GM18873 (cell line): ENCODE results near the gene ITPR1.

ENCODE experiments used
- ATAC-seq: cut with Tn5 transposase; IDR thresholded peaks from one replicate; pipeline ENCODE4 v1.9.1; 2021; ENCODE audit warnings: mild to moderate bottlenecking, moderate library complexity, moderate number of reproducible peaks; ENCODE audit not compliant: unreplicated experiment, low FRiP score

ITPR1 gene

GRCh38 chr3:4629095-4630007 is 136.2 kb downstream of the ITPR1 start:
- ATAC-seq, result no peak

- peak; percentile 64 for ATAC-seq
These were observed 140.2 kb downstream of the ITPR1 start for GRCh38 chr3:4633078-4634004.

GRCh38 chr3:4634894-4635293 is 141.7 kb downstream of the ITPR1 start:
- no peak for ATAC-seq

- ATAC-seq, result no peak
These were observed 144.1 kb downstream of the ITPR1 start for GRCh38 chr3:4637265-4637664.

- no peak for ATAC-seq
These were observed 148.9 kb downstream of the ITPR1 start for GRCh38 chr3:4641863-4642563.

- no peak for ATAC-seq
These were observed 149.5 kb downstream of the ITPR1 start for GRCh38 chr3:4642611-4643010.

GRCh38 chr3:4643904-4644547 is 150.9 kb downstream of the ITPR1 start:
- no peak for ATAC-seq

GRCh38 chr3:4644951-4645350 is 151.8 kb downstream of the ITPR1 start:
- no peak for ATAC-seq

- ATAC-seq, result no peak
These were observed 152.3 kb downstream of the ITPR1 start for GRCh38 chr3:4645468-4645867.

GRCh38 chr3:4647411-4647810 is 154.3 kb downstream of the ITPR1 start:
- ATAC-seq, result no peak

GRCh38 chr3:4655145-4656045 is 162.2 kb downstream of the ITPR1 start:
- no peak for ATAC-seq

GRCh38 chr3:4656059-4656458 is 162.9 kb downstream of the ITPR1 start:
- ATAC-seq, result no peak

GRCh38 chr3:4656626-4657328 is 163.6 kb downstream of the ITPR1 start:
- no peak for ATAC-seq

- no peak for ATAC-seq
These were observed 167.8 kb downstream of the ITPR1 start for GRCh38 chr3:4660936-4661335.

- ATAC-seq, result no peak
These were observed 171.3 kb downstream of the ITPR1 start for GRCh38 chr3:4664412-4664811.

- ATAC-seq, result no peak
These were observed 172.0 kb downstream of the ITPR1 start for GRCh38 chr3:4665197-4665596.

GRCh38 chr3:4666071-4666470 is 172.9 kb downstream of the ITPR1 start:
- ATAC-seq, result no peak

GRCh38 chr3:4670352-4670751 is 177.2 kb downstream of the ITPR1 start:
- ATAC-seq, result no peak
